Osteocyte (in vitro differentiated cells): ENCODE measurements around the gene ECE1. TPM values are rescaled to one million over a fixed set of nuclear protein-coding genes. Genes with fewer than 3 reads are reported as not detected.
A peak's percentile ranks its signal among the peaks of the same experiment; 100 is the strongest.

ENCODE experiments used
- DNase-seq: peaks from one replicate; pipeline ENCODE4 v3.0.0; 2021; ENCODE audit warnings: mixed read lengths; ENCODE audit not compliant: unreplicated experiment; ENCODE audit errors: extremely low spot score
- H3K27ac Mint-ChIP-seq: one replicate; pipeline ENCODE4 v1.8.0; 2021; ENCODE audit warnings: mild to moderate bottlenecking, mixed read lengths; ENCODE audit not compliant: unreplicated experiment
- H3K27me3 Mint-ChIP-seq: one replicate; pipeline ENCODE4 v1.8.0; 2021; ENCODE audit warnings: mixed read lengths; ENCODE audit not compliant: unreplicated experiment
- H3K36me3 Mint-ChIP-seq: one replicate; pipeline ENCODE4 v1.8.0; 2021; ENCODE audit warnings: mixed read lengths; ENCODE audit not compliant: unreplicated experiment
- H3K4me1 Mint-ChIP-seq: one replicate; pipeline ENCODE4 v1.8.0; 2021; ENCODE audit warnings: mixed read lengths; ENCODE audit not compliant: unreplicated experiment
- H3K4me3 Mint-ChIP-seq: one replicate; pipeline ENCODE4 v1.8.0; 2021; ENCODE audit warnings: mild to moderate bottlenecking, moderate library complexity, mixed read lengths; ENCODE audit not compliant: unreplicated experiment
- H3K9me3 Mint-ChIP-seq: one replicate; pipeline ENCODE4 v1.8.0; 2021; ENCODE audit warnings: mixed read lengths; ENCODE audit not compliant: unreplicated experiment
- CTCF ChIP-seq: fragments of 200-600 bp; sonication (generic); IDR thresholded peaks from 2 replicates; pipeline ENCODE4 v1.5.0; 2021; ENCODE audit warnings: antibody characterized with exemption, mild to moderate bottlenecking, moderate library complexity
- total RNA-seq: library from RNA; stranded (reverse); gene quantifications from 2 replicates; pipeline ENCODE4 v1.2.1, GENCODE V29; 2021

The ECE1 gene
- total RNA-seq, 1 donor from 2014 or later = 217 TPM

- no peaks in the 10 kb centered on the region for H3K27me3 Mint-ChIP-seq
- H3K4me1 Mint-ChIP-seq = peaks cover 14% of the 10 kb centered on the region
- H3K9me3 Mint-ChIP-seq = no peaks in the 10 kb centered on the region
- no peak for DNase-seq
- TF ChIP-seq CTCF = no peak
- peaks cover 50% of the 10 kb centered on the region for H3K36me3 Mint-ChIP-seq
- no peak overlapping the region for H3K4me3 Mint-ChIP-seq
- H3K27ac Mint-ChIP-seq = no peak overlapping the region
Measured at GRCh38 chr1:21247892-21248715, 42.2 kb downstream of the ECE1 start.

- Mint-ChIP-seq H3K27ac (no peak overlapping the region), H3K36me3 (peaks cover 50% of the 10 kb centered on the region), H3K4me3 (no peak overlapping the region), H3K4me1 (peaks cover 12% of the 10 kb centered on the region), H3K9me3 (no peaks in the 10 kb centered on the region), H3K27me3 (no peaks in the 10 kb centered on the region)
- no peak for DNase-seq
- no peak for TF ChIP-seq CTCF
Measured at GRCh38 chr1:21246905-21247642, 43.2 kb downstream of the ECE1 start.

GRCh38 chr1:21245688-21246229, 44.5 kb downstream of the ECE1 start:
- Mint-ChIP-seq H3K9me3 (no peaks in the 10 kb centered on the region), H3K4me1 (peaks cover 12% of the 10 kb centered on the region), H3K27ac (peak overlapping the region; percentile 34), H3K36me3 (peaks cover 47% of the 10 kb centered on the region), H3K4me3 (no peak overlapping the region), H3K27me3 (no peaks in the 10 kb centered on the region)
- no peak for TF ChIP-seq CTCF
- no peak for DNase-seq

- no peak overlapping the region for H3K27ac Mint-ChIP-seq
- TF ChIP-seq CTCF = peak; percentile 46
- H3K4me3 Mint-ChIP-seq = no peak overlapping the region
- no peaks in the 10 kb centered on the region for H3K27me3 Mint-ChIP-seq
- no peak for DNase-seq
- H3K9me3 Mint-ChIP-seq = no peaks in the 10 kb centered on the region
- H3K36me3 Mint-ChIP-seq = peaks cover 42% of the 10 kb centered on the region
- H3K4me1 Mint-ChIP-seq = peaks cover 15% of the 10 kb centered on the region
Measured at GRCh38 chr1:21244986-21245687, 45.1 kb downstream of the ECE1 start.
